Pons (tissue), 1 donor: ENCODE measurements around the gene FHIT.
A peak's percentile ranks its signal among the peaks of the same experiment; 100 is the strongest.
"Not testable (repeated sequence)": the region's sequence is repeated elsewhere in the genome, so short reads cannot be mapped to it uniquely, and the experiment has no call there.

Experiments used
- DNase-seq: peaks from one replicate; pipeline ENCODE4 v3.0.0-alpha.2; 2016; ENCODE audit warnings: low spot score

Gene FHIT

DNA sequence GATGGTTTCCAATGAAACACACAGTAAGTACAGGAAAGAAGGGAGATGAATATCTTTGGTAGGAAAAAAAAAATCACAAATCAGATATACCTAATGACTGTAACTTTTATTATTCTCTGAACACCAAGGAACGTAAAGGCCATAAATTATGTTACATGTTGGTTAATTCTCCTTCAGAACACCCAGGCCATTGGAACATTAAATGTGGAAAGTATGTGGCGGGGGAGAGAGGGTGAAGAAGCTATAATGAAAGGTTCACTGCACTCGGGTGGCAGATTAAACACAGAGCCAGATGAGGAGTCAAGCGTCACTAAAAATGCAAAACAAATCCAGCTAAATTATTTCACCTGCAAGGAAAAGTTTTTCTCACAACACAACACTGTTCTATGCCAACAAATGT is 193.8 kb downstream of the FHIT start:
- no peak for DNase-seq

DNA sequence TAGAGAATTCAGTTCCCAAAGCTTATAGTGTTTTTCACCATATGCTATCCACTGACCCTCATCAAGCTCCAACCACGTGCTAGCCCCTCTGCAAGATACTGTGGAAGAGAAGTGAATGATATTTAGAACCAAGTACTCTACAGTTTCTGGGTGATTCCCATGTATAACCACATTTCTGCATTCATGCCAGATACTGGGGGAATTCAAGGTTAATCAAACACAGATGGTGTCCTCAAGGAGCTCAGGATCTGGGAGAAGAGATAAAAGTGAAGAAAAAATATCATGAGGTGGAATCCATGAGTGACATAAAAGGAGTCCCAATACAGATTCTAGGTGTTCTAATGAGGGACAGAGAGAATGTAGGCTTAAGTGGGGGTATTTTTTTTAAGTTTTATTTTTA is 195.8 kb downstream of the FHIT start:
- DNase-seq: no peak

- DNase-seq: no peak
Observed at GRCh38 chr3:61053781-61054496, 197.3 kb downstream of the FHIT start.

- DNase-seq: no peak
Observed at GRCh38 chr3:61052851-61053250, 198.4 kb downstream of the FHIT start.

GRCh38 chr3:61051666-61052065 is 199.6 kb downstream of the FHIT start:
- DNase-seq: no peak

DNA sequence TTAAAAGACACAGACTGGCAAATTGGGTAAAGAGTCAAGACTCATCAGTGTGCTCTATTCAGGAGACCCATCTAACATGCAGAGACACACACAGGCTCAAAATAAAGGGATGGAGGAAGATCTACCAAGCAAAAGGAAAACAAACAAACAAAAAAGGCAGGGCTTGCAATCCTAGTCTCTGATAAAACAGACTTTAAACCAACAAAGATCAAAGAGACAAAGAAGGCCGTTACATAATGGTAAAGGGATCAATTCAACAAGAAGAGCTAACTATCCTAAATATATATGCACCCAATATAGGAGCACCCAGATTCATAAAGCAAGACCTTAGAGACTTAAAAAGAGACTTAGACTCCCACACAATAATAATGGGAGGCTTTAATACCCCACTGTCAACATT is 206.1 kb downstream of the FHIT start:
- not testable (repeated sequence) for DNase-seq

- no peak for DNase-seq
Observed at GRCh38 chr3:61043156-61043555, 208.1 kb downstream of the FHIT start.

DNA sequence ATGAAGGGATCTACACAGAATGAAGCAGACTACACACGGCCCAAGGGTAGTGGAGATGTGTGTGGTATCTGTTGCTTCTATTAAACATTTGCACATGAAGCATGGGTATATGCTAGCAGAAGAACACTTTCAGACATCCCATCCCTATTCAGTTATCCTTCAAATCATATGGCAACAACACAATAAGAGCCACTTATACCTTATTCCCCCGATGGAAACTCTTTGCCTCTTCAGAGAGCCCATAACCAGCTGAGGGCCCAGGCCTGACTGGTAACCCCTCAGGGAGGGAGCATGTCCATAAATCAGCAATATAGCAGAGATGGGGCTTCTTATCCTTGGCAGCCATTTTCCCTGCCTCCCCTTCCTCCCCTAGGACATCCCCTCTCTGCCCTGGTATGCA is 210.6 kb downstream of the FHIT start:
- DNase-seq: no peak

GRCh38 chr3:61035573-61035972 is 215.7 kb downstream of the FHIT start:
- no peak for DNase-seq

GRCh38 chr3:61032991-61033390 is 218.3 kb downstream of the FHIT start:
- DNase-seq: no peak

DNA sequence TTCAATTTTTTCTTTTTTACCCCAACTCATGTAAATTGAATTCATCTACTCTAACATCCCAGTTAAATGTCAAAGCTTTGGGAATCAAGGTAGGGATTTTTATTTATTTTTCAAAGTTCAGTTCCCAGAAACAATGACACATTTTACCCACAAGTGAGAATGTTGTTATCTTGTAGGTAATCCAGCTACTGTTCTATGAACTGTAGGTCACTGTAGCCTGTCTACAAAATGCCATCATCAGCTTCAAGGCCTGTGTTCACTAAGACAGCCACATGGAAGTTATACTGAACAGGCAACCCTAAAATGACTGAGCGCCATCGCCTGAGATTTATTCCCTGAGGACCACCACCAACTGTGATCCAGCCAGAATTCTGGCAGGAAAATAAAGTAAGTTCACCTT is 219.7 kb downstream of the FHIT start:
- no peak for DNase-seq

- no peak for DNase-seq
Observed at GRCh38 chr3:61030469-61031035, 220.7 kb downstream of the FHIT start.

- no peak for DNase-seq
Observed at GRCh38 chr3:61029194-61029593, 222.1 kb downstream of the FHIT start.

GRCh38 chr3:61018807-61019206 is 232.4 kb downstream of the FHIT start:
- DNase-seq: no peak

GRCh38 chr3:61017028-61017427 is 234.2 kb downstream of the FHIT start:
- not testable (repeated sequence) for DNase-seq

GRCh38 chr3:61015859-61016258 is 235.4 kb downstream of the FHIT start:
- DNase-seq: no peak

- DNase-seq: no peak
Observed at GRCh38 chr3:61015408-61015807, 235.8 kb downstream of the FHIT start.

DNA sequence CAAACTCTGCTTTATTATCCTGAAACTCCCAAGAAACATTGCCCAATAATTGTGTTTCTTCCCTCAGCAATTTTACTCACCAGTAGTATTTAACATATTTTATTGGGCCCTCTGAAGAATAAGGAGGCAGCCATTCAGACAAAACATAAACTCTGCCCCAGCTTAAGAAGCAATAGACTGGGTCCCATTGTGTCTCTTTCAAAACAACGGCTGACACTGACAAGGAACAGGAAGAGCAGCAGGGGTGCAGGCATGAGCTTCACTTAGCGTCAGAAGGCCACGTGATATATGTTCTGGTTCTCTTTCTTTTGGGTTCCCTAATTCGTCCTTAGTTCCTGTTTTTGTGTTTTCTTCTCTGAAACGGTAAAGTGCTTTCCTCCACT is 242.3 kb downstream of the FHIT start:
- peak; percentile 90 for DNase-seq

DNA sequence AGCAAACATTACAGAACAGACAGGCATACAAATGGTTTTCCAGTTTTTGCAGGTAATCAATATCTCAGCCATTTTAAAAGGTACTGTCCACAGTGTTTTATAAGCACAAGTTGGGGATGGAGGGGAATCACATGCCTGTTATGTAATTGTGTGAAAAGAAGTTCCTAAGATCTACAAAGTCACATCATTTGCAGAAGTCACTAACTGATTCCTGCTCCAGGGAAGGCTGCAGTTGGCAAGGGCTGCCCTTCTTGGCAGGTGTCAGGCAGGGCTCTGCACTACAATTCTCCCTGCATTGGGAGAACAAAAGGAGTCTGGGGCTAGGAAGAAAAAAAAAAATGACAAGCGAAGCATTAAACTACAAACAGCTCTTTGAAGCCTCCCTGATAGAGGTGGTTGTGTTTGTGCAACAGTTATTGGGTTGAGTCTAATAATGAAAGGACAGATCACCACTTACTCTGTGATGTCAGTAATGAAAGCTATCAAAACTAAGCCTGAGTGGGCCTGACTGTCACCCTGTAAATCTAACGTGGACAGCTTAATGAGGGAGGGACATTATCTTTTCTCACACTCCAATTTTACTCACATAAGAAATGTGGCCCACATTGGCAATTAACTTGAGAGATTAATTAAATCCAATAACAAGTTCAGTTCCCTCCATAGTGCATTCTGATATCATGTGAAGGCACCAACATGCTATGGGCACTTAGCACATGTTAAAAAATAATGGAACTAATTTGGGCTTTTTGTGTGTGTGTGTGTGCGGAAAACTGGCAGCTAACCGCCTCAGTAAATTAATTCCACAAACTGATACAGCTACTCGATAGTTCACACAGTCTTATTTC is 242.9 kb downstream of the FHIT start:
- peak; percentile 50 for DNase-seq

DNA sequence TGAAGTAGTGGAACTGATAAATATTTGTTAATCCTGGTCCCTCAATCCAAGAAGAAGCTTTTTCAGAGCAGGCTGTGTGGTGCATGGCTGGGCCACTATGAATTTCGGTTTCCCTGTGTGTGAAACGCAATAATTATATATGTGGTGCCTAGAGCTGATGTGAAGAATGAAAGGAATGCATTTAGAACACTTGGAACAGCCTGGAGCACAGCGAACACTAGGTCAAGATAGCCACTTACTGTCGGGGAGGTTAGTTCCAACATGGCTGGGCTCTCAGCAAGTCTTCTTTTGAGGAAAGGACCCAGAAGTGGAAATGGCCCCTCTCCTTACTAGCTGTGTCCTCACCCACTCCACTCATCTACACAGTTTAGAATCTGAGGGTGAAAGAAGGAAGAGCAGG is 245.7 kb downstream of the FHIT start:
- DNase-seq: no peak

DNA sequence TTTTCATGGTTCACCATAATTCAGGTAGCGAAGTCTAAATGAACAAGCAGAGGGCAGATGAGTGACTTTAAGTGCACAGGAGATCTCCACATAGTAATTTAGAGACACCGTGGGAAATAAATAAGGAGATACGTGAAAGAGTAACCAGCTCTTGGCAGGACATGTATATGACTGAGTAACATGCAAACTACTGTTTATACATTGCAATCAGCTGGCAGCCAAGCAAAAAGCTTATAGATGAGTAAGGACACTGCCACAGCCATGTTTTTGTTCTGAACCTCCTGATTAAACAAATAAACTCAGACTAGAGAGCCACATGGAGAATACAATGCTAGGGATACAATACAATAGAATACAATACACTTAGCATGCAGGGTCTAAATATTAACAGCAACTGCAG is 252.4 kb downstream of the FHIT start:
- DNase-seq: no peak

DNA sequence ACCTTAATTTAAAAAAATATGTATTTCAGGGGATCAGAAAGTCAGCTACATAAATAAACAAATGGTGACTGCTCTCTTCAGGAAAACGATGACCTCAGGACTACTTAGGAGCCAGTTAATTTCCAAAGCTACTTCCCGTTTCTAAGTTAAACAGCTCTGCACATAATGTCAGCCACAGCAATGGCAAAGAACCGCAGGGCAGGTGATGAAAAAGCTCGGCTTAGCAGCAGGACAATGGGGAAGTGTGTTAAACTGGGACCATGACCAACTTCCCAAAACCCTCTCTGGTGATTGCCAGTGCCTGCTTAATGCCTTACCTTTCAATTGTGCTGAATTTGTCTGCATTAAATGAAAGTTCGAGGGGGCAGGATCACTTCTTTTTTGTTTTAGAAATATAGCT is 258.9 kb downstream of the FHIT start:
- peak; percentile 53 for DNase-seq

- no peak for DNase-seq
Observed at GRCh38 chr3:60990442-60990730, 260.9 kb downstream of the FHIT start.
